Measurements from ENCODE around the gene CERK. TPM values are rescaled to one million over a fixed set of nuclear protein-coding genes. Genes with fewer than 3 reads are reported as not detected.

CERK gene
- total and polyA plus RNA-seq, 2 of the 13 experiments (the other 11 are each of a cell fraction or from before 2014, with no cell fraction given) = 40.3 to 41.9 TPM

GRCh38 chr22:46707827-46708570, 30.1 kb downstream of the CERK start (continued):
- TF ChIP-seq RBM39 (IDR thresholded peaks at IDR 0.05; ENCODE audit: low read depth, low read length, poor library complexity, severe bottlenecking) (no peak), ZNF33A (CRISPR knock-in tag; IDR thresholded peaks at IDR 0.05; ENCODE audit: borderline replicate concordance) (no peak), PRPF4 (IDR thresholded peaks at IDR 0.05; ENCODE audit: low read depth, low read length, poor library complexity, severe bottlenecking) (no peak), ZBTB20 (CRISPR knock-in tag; IDR thresholded peaks at IDR 0.05; ENCODE audit: borderline replicate concordance, low read depth) (no peak), ZNF260 (CRISPR knock-in tag; IDR thresholded peaks at IDR 0.05; ENCODE audit: borderline replicate concordance, low read depth) (no peak), ZNF513 (CRISPR knock-in tag; conservative IDR thresholded peaks at IDR 0.05) (no peak)

GRCh38 chr22:46707305-46707704, 30.7 kb downstream of the CERK start:
- Histone ChIP-seq H4K20me1 (ENCODE audit: insufficient read depth, low read length) (peaks cover 6% of the 10 kb centered on the region; the same call in 1 of the 2 replicates), H3K4me1 (ENCODE audit: insufficient read depth, low read length) (no peaks in the 10 kb centered on the region; the same call in 1 of the 2 replicates), H3K4me3 (replicated peaks in 1 of 3; ENCODE audit: insufficient read depth in 1 of 3, low read depth in 2 of 3, low read length in 3 of 3) (no peak overlapping the region), H3K79me2 (ENCODE audit: insufficient read depth, low read length) (no peaks in the 10 kb centered on the region), H3K27ac (ENCODE audit: extremely low read length, insufficient read depth, low read length) (no peak overlapping the region), H3K4me2 (ENCODE audit: low read depth, low read length) (no peak overlapping the region), H3K9me3 (ENCODE audit: low read length) (no peaks in the 10 kb centered on the region), H2AFZ (ENCODE audit: low read length) (no peak overlapping the region), H3K27me3 (ENCODE audit: control insufficient read depth in 1 of 2, insufficient read depth in 2 of 2, low read length in 2 of 2) (no peaks in the 10 kb centered on the region), H3K36me3 (replicated peaks in 1 of 2; ENCODE audit: control insufficient read depth in 1 of 2, insufficient read depth in 2 of 2, low read length in 2 of 2) (peaks cover 32 to 79% of the 10 kb centered on the region in 2 experiments), H3K9ac (ENCODE audit: insufficient read depth, low read depth, low read length) (no peak overlapping the region)
- ChIA-PET CTCF (ENCODE audit: low intra/inter-chr PET ratio, low total read pairs) (no interaction called here), POLR2A (interaction anchor here (0.6 kb wide), 1 partner anchor 15 kb away, joined by 3 read pairs; no protein-coding TSS in a partner anchor)
- no peak for FAIRE-seq
- no TSS peak for BruUV-seq (replicated peaks)
- WGBS (ENCODE audit: low lambda C conversion rate) = 88% methylated on average over 13 of the region's 13 CpGs
- in situ Hi-C loops (cut with HindIII; ENCODE audit: extremely low pct_ligation_motif_present, low pct_unique_long_range_greater_than_20kb) (no loop called here), intact Hi-C loops (cut with micrococcal nuclease; ENCODE audit: unreplicated experiment) (no loop called here)
- no peak for DNase-seq (ENCODE audit: low spot score)
- no peak for ATAC-seq
- TF ChIP-seq PHF20 (CRISPR knock-in tag; IDR thresholded peaks at IDR 0.05) (no peak), ZNF24 (IDR thresholded peaks at IDR 0.05) (no peak), ZNF567 (CRISPR knock-in tag; IDR thresholded peaks at IDR 0.05; ENCODE audit: borderline replicate concordance) (no peak), NBN (conservative IDR thresholded peaks at IDR 0.05) (no peak), SALL2 (CRISPR knock-in tag; IDR thresholded peaks at IDR 0.05) (no peak), ZNF784 (CRISPR knock-in tag; IDR thresholded peaks at IDR 0.05; ENCODE audit: borderline replicate concordance) (no peak), FLYWCH1 (CRISPR knock-in tag; IDR thresholded peaks at IDR 0.05) (no peak), THAP9 (CRISPR knock-in tag; IDR thresholded peaks at IDR 0.05; ENCODE audit: borderline replicate concordance) (no peak), ZNF276 (CRISPR knock-in tag; IDR thresholded peaks at IDR 0.05; ENCODE audit: low read depth) (no peak)

All from HepG2 (cell line).